Keratinocyte (primary cell): ENCODE data around the gene CHCHD6. TPM values are rescaled to one million over a fixed set of nuclear protein-coding genes. Genes with fewer than 3 reads are reported as not detected.

Experiments used
- DNase-seq: peaks from one replicate; pipeline ENCODE4 v3.0.0-alpha.2; 2011; ENCODE audit warnings: low read depth, missing footprints, low spot score
- FAIRE-seq: peaks from 2 replicates; lab custom pipeline; 2011; peaks lifted over from hg19 to GRCh38; lab: Jason Lieb, UNC
- H2AFZ ChIP-seq: 2 replicates; pipeline ENCODE4 v1.6.0; 2012; ENCODE audit warnings: low read length, control low read depth, inconsistent platforms; ENCODE audit not compliant: control insufficient read depth
- H3K27ac ChIP-seq: 2 replicates; pipeline ENCODE4 v1.5.1; 2011; ENCODE audit warnings: low read length; ENCODE audit not compliant: control insufficient read depth, insufficient read depth
- H3K27me3 ChIP-seq: 3 replicates; pipeline ENCODE4 v1.6.0; 2011; ENCODE audit warnings: low read length; ENCODE audit not compliant: control insufficient read depth, insufficient read depth; ENCODE audit errors: extremely low read depth
- H3K36me3 ChIP-seq, 2 experiments: 2 replicates in 1 of 2; 3 replicates in 1 of 2; pipeline ENCODE4 v1.5.1; 2011; ENCODE audit warnings: low read length in 2 of 2, mild to moderate bottlenecking in 1 of 2; ENCODE audit not compliant: control insufficient read depth in 2 of 2, insufficient read depth in 2 of 2; ENCODE audit errors: extremely low read depth in 1 of 2
- H3K4me1 ChIP-seq: 3 replicates; pipeline ENCODE4 v1.5.1; 2011; ENCODE audit warnings: low read length; ENCODE audit not compliant: control insufficient read depth, insufficient read depth; ENCODE audit errors: extremely low read depth
- H3K4me2 ChIP-seq: 3 replicates; pipeline ENCODE4 v1.6.0; 2011; ENCODE audit warnings: low read depth, low read length; ENCODE audit not compliant: control insufficient read depth, insufficient read depth; ENCODE audit errors: extremely low read depth
- H3K4me3 ChIP-seq, 3 experiments: fragments of 200-600 bp in 1 of 3; sonication (generic) in 1 of 3; 2 replicates in 2 of 3; 3 replicates in 1 of 3; pipeline ENCODE4 v1.5.1; 2011 to 2016; ENCODE audit warnings: low read length in 3 of 3, mild to moderate bottlenecking in 3 of 3, control low read depth in 2 of 3, inconsistent platforms in 1 of 3, low read depth in 1 of 3, mixed read lengths in 1 of 3, mixed run types in 1 of 3, moderate library complexity in 1 of 3; ENCODE audit not compliant: control insufficient read depth in 2 of 3, insufficient read depth in 2 of 3; ENCODE audit errors: extremely low read depth in 1 of 3
- H3K79me2 ChIP-seq: 2 replicates; pipeline ENCODE4 v1.6.0; 2012; ENCODE audit warnings: low read length; ENCODE audit not compliant: control insufficient read depth, insufficient read depth
- H3K9ac ChIP-seq: 3 replicates; pipeline ENCODE4 v1.6.0; 2011; ENCODE audit warnings: low read length; ENCODE audit not compliant: control insufficient read depth, insufficient read depth; ENCODE audit errors: extremely low read depth
- H3K9me1 ChIP-seq: 3 replicates; pipeline ENCODE4 v1.6.0; 2011; ENCODE audit warnings: low read length; ENCODE audit not compliant: control insufficient read depth, insufficient read depth; ENCODE audit errors: extremely low read depth
- H3K9me3 ChIP-seq: 2 replicates; pipeline ENCODE4 v1.5.1; 2012; ENCODE audit warnings: low read depth, low read length; ENCODE audit not compliant: control insufficient read depth
- H4K20me1 ChIP-seq: 3 replicates; pipeline ENCODE4 v1.6.0; 2011; ENCODE audit warnings: low read length; ENCODE audit not compliant: control insufficient read depth, insufficient read depth; ENCODE audit errors: extremely low read depth
- EZH2 ChIP-seq: IDR thresholded peaks from one replicate; pipeline ENCODE4 v1.6.1; 2012; ENCODE audit warnings: inconsistent platforms, mild to moderate bottlenecking, low read length, moderate library complexity
- dilution Hi-C: fragments of 300-500 bp; cut with MboI; formaldehyde crosslinking; loops from one replicate; pipeline ENCODE4 v1.7.0; 2020; ENCODE audit warnings: low sequenced_read_pairs; ENCODE audit not compliant: extremely low pct_ligation_motif_present
- polyA plus RNA-seq, 5 experiments: library from polyadenylated mRNA; depleted of rRNA in 3 of 5; stranded (reverse) in 3 of 5; stranded (forward) in 1 of 5; unstranded in 1 of 5; fragments of >200 nt; gene quantifications; 1 replicate in 1 of 5; 2 replicates in 3 of 5; 3 replicates in 1 of 5; pipeline versions ENCODE4 v1.2.1 to v1.2.3, GENCODE V29; 2011 to 2012; ENCODE audit warnings: missing spikeins in 2 of 5, low read depth in 1 of 5, low replicate concordance in 1 of 5
- TF ChIP-seq, protein P1 (sequence below), 3 experiments: IDR thresholded peaks in 1 of 3; conservative IDR thresholded peaks in 1 of 3; optimal IDR thresholded peaks in 1 of 3; 2 replicates in 2 of 3; 3 replicates in 1 of 3; pipeline versions ENCODE3 to v1.5.1; 2011; ENCODE audit warnings: low read length in 3 of 3, mild to moderate bottlenecking in 3 of 3, moderate library complexity in 2 of 3, control low read depth in 1 of 3, inconsistent platforms in 1 of 3; ENCODE audit not compliant: insufficient read depth in 2 of 3; ENCODE audit errors: extremely low read depth in 1 of 3

Gene CHCHD6
- polyA plus RNA-seq, 1 donor (not counting 4 experiments of a cell fraction or from before 2014, with no cell fraction given): 21.7 TPM

DNA sequence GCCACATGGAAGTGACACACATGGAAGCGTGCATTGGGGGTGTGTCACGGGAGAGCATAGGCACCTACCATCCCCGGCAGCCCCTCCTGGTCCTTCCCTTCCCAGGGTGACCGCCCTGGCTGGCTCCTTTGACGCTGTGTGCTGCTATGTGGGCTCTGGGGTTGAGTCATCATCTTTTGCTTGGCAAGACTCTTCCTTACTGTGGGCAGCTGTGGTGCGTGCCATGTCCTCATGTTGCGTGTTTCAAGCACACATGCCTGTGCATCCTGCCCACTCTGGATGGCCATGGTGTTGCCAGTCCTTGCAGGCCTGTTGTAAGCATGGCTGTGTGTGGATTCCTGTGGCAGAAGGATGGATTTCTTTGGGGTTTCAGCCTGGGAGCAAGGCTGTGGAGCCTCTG is 292.9 kb downstream of the CHCHD6 start:
- no peak for DNase-seq
- TF ChIP-seq, protein P1, sequence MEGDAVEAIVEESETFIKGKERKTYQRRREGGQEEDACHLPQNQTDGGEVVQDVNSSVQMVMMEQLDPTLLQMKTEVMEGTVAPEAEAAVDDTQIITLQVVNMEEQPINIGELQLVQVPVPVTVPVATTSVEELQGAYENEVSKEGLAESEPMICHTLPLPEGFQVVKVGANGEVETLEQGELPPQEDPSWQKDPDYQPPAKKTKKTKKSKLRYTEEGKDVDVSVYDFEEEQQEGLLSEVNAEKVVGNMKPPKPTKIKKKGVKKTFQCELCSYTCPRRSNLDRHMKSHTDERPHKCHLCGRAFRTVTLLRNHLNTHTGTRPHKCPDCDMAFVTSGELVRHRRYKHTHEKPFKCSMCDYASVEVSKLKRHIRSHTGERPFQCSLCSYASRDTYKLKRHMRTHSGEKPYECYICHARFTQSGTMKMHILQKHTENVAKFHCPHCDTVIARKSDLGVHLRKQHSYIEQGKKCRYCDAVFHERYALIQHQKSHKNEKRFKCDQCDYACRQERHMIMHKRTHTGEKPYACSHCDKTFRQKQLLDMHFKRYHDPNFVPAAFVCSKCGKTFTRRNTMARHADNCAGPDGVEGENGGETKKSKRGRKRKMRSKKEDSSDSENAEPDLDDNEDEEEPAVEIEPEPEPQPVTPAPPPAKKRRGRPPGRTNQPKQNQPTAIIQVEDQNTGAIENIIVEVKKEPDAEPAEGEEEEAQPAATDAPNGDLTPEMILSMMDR (optimal IDR thresholded peaks at IDR 0.05 in 1 of 3, IDR thresholded peaks at IDR 0.05 in 1 of 3, conservative IDR thresholded peaks at IDR 0.05 in 1 of 3; ENCODE audit: extremely low read depth in 1 of 3, insufficient read depth in 2 of 3, low read length in 3 of 3): no peak
- TF ChIP-seq EZH2: no peak
- no peak overlapping the region for H3K4me2 ChIP-seq
- H3K27ac ChIP-seq: no peak overlapping the region
- no peak overlapping the region for H3K9ac ChIP-seq
- peaks cover 3% of the 10 kb centered on the region for H3K9me1 ChIP-seq
- H3K4me3 ChIP-seq: no peak overlapping the region
- H3K27me3 ChIP-seq: no peaks in the 10 kb centered on the region
- peaks cover 13% of the 10 kb centered on the region for H3K4me1 ChIP-seq
- H4K20me1 ChIP-seq: peaks cover 68% of the 10 kb centered on the region
- dilution Hi-C loops: no loop called here
- no peaks in the 10 kb centered on the region for H3K9me3 ChIP-seq
- peaks cover 20 to 37% of the 10 kb centered on the region in 2 experiments for H3K36me3 ChIP-seq
- no peak for FAIRE-seq
- H3K79me2 ChIP-seq: peaks cover 100% of the 10 kb centered on the region
- no peak overlapping the region for H2AFZ ChIP-seq

DNA sequence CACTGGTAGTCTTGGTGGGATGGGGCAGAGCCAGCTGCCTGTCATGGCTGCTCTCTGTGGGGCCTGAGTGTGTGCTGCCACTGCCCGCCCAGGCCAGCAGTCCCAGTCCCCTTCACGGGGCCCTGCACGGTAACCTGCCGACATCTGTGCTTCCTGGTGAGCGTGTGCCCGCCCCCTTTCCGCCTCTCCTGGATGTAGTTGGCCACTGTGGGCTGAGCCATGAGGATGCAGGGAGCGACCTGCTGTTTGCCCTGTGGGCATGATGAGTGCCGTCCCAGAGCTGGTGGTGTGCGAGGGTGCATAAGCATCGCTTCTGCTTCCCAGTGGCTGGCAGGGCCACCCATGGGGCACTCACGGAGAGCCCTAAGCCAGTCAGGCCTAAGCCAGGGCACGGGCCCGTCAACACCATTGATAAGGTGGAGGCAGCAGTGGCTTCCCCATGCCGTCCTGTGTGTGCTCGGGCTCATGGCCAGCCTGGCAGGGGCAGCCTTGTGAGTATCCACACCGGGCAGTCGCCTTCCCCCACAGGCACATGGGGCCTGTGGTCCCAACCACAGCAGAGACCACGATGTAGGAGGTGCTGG is 293.5 kb downstream of the CHCHD6 start:
- dilution Hi-C loops: no loop called here
- peaks cover 66% of the 10 kb centered on the region for H4K20me1 ChIP-seq
- FAIRE-seq: no peak
- no peak overlapping the region for H3K27ac ChIP-seq
- peaks cover 3% of the 10 kb centered on the region for H3K9me1 ChIP-seq
- peaks cover 100% of the 10 kb centered on the region for H3K79me2 ChIP-seq
- H2AFZ ChIP-seq: no peak overlapping the region
- no peak overlapping the region for H3K9ac ChIP-seq
- H3K27me3 ChIP-seq: no peaks in the 10 kb centered on the region
- H3K4me1 ChIP-seq: peaks cover 19% of the 10 kb centered on the region
- H3K4me2 ChIP-seq: no peak overlapping the region
- no peak overlapping the region for H3K4me3 ChIP-seq
- no peaks in the 10 kb centered on the region for H3K9me3 ChIP-seq
- DNase-seq: no peak
- no peak for TF ChIP-seq EZH2
- TF ChIP-seq, protein P1 (optimal IDR thresholded peaks at IDR 0.05 in 1 of 3, IDR thresholded peaks at IDR 0.05 in 1 of 3, conservative IDR thresholded peaks at IDR 0.05 in 1 of 3; ENCODE audit: extremely low read depth in 1 of 3, insufficient read depth in 2 of 3, low read length in 3 of 3): no peak
- H3K36me3 ChIP-seq: peaks cover 18 to 37% of the 10 kb centered on the region in 2 experiments
